Measurements from ENCODE around the gene TLK1. TPM values are rescaled to one million over a fixed set of nuclear protein-coding genes. Genes with fewer than 3 reads are reported as not detected.

Gene TLK1
- polyA plus RNA-seq, 1 experiment, result 28.3 TPM

DNA sequence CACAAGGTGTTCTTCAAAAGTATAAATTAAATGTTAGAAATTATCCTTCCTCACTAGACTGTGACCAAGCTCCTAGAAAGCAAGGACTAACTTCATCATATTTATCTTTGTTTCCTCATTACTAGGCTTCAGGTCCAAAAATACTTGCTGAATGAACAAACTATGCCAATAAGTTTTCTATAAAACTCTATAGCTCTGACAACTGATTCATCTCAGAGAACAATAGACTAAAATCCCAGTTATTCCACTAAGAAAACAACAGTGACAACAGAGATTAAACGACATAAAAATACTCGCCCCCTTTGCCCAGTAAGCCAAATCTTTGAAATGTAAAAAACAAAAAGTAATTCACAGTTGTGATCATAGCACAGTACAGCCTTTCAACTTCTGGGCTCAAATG is 13.6 kb downstream of the TLK1 start:
- Histone ChIP-seq H3K9me3 (ENCODE audit: control insufficient read depth, insufficient read depth, low read length) (no peaks in the 10 kb centered on the region), H3K27me3 (ENCODE audit: control insufficient read depth, insufficient read depth, low read length) (no peaks in the 10 kb centered on the region), H3K27ac (ENCODE audit: low read depth, low read length) (no peak overlapping the region), H3K4me3 (ENCODE audit: low read depth, low read length) (no peak overlapping the region)
- DNase-seq (ENCODE audit: low read depth, low spot score), result no peak
- CTCF ChIA-PET, result no interaction called here
- TF ChIP-seq, protein P1, sequence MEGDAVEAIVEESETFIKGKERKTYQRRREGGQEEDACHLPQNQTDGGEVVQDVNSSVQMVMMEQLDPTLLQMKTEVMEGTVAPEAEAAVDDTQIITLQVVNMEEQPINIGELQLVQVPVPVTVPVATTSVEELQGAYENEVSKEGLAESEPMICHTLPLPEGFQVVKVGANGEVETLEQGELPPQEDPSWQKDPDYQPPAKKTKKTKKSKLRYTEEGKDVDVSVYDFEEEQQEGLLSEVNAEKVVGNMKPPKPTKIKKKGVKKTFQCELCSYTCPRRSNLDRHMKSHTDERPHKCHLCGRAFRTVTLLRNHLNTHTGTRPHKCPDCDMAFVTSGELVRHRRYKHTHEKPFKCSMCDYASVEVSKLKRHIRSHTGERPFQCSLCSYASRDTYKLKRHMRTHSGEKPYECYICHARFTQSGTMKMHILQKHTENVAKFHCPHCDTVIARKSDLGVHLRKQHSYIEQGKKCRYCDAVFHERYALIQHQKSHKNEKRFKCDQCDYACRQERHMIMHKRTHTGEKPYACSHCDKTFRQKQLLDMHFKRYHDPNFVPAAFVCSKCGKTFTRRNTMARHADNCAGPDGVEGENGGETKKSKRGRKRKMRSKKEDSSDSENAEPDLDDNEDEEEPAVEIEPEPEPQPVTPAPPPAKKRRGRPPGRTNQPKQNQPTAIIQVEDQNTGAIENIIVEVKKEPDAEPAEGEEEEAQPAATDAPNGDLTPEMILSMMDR (IDR thresholded peaks at IDR 0.05; ENCODE audit: low read depth, low read length), result no peak
- POLR2A ChIA-PET, result no interaction called here

DNA sequence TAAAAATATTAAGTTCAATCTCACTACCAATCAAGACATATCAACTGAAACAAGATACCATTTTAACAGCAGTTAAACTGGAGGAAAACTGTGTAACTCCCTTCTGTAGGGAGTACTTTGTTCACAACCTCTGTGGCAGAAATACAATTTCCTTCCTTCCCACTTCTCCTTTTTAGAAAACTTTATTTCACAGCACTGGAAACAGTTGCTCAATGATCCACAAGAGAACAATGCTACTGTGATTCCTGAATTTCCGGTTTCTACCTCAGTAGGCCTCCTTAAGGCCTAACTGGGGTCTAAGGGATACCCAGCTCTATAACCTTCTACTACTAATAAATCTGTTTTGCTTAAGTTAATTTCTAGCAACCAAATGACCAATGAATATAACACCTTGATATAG is 14.1 kb downstream of the TLK1 start:
- no peak for DNase-seq (ENCODE audit: low read depth, low spot score)
- ChIA-PET CTCF (no interaction called here), POLR2A (no interaction called here)
- TF ChIP-seq, protein P1 (IDR thresholded peaks at IDR 0.05; ENCODE audit: low read depth, low read length), result no peak
- Histone ChIP-seq H3K9me3 (ENCODE audit: control insufficient read depth, insufficient read depth, low read length) (no peaks in the 10 kb centered on the region), H3K27ac (ENCODE audit: low read depth, low read length) (no peak overlapping the region), H3K4me3 (ENCODE audit: low read depth, low read length) (no peak overlapping the region), H3K27me3 (ENCODE audit: control insufficient read depth, insufficient read depth, low read length) (no peaks in the 10 kb centered on the region)

DNA sequence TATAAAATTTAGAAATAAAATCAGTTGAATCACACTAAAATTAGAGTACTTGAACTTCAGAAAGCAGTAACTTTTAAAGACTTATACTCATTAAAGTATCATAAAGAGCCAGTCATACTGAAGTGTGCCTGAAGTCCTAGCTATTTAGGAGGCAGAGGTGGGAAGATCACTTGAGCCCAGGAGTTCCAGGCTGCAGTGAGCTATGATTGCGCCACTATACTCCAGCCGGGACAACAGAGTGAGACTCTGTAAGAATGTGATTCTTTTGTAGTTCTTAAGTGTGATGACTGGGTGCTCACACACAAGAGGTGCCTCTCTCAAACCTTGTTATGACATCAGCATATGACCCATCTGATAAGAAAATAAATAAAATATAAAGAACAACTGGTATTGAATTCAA is 14.6 kb downstream of the TLK1 start:
- DNase-seq (ENCODE audit: low read depth, low spot score), result no peak
- CTCF ChIA-PET, result no interaction called here
- POLR2A ChIA-PET, result no interaction called here

DNA sequence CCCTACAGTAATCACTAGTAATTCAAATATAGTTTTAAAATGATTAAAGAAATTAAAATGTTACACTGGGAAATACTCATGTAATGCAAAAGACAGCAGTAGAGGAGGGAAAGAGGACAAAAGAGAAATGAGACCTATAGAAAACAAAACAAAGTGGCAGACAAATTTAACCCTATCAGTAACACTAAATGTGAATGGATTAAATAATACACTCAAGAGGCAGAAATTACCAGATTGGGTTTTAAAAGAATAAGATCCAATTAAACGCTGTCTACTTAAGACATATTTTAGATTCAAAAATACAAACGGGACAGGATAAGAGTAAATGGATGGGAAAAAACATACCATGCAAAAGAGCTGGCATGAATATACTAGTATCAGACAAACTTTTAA is 17.0 kb downstream of the TLK1 start:
- TF ChIP-seq, protein P1 (IDR thresholded peaks at IDR 0.05; ENCODE audit: low read depth, low read length), result no peak
- ChIA-PET POLR2A (interaction anchor here (0.6 kb wide), 1 partner anchor 56 kb away, joined by 4 read pairs; no protein-coding TSS in a partner anchor), CTCF (interaction anchor here (0.5 to 0.6 kb wide), 3 partner anchors 73 to 1559 kb away, joined by 3 to 4 read pairs (median 4); no protein-coding TSS in a partner anchor)
- Histone ChIP-seq H3K9me3 (ENCODE audit: control insufficient read depth, insufficient read depth, low read length) (no peaks in the 10 kb centered on the region), H3K4me3 (ENCODE audit: low read depth, low read length) (no peak overlapping the region), H3K27ac (ENCODE audit: low read depth, low read length) (no peak overlapping the region), H3K27me3 (ENCODE audit: control insufficient read depth, insufficient read depth, low read length) (no peaks in the 10 kb centered on the region)
- DNase-seq (ENCODE audit: low read depth, low spot score), result no peak

More for the DNA sequence above, 14.6 kb downstream of the TLK1 start:
- H3K4me3 ChIP-seq (ENCODE audit: low read depth, low read length), result no peak overlapping the region
- H3K27ac ChIP-seq (ENCODE audit: low read depth, low read length), result no peak overlapping the region
- TF ChIP-seq, protein P1 (IDR thresholded peaks at IDR 0.05; ENCODE audit: low read depth, low read length), result no peak
- no peaks in the 10 kb centered on the region for H3K9me3 ChIP-seq (ENCODE audit: control insufficient read depth, insufficient read depth, low read length)
- H3K27me3 ChIP-seq (ENCODE audit: control insufficient read depth, insufficient read depth, low read length), result no peaks in the 10 kb centered on the region

DNA sequence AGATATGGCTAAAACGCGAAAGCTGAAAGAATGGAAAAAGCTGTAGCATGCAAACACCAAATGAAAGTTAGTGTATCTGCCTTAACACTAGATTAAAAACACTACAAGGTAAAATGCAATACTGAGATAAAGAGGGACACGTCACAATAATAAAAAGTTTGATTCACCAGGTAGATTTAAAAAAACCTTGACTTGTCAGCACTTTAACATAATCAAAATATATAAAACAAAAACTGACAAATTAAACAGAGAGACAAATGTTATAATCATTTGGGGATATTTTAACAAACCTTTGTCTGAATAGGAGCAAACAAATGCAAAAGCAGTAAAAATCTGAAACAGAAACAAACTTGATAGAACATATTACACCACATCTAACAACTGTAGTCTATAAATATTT is 18.3 kb downstream of the TLK1 start:
- POLR2A ChIA-PET, result no interaction called here
- no peak for DNase-seq (ENCODE audit: low read depth, low spot score)
- Histone ChIP-seq H3K9me3 (ENCODE audit: control insufficient read depth, insufficient read depth, low read length) (no peaks in the 10 kb centered on the region), H3K27me3 (ENCODE audit: control insufficient read depth, insufficient read depth, low read length) (no peaks in the 10 kb centered on the region), H3K27ac (ENCODE audit: low read depth, low read length) (no peak overlapping the region), H3K4me3 (ENCODE audit: low read depth, low read length) (no peak overlapping the region)
- TF ChIP-seq, protein P1 (IDR thresholded peaks at IDR 0.05; ENCODE audit: low read depth, low read length), result no peak
- CTCF ChIA-PET, result no interaction called here

Data from AG04450 (cell line).